Measurements from ENCODE around the gene RHEX.

RHEX gene

DNA sequence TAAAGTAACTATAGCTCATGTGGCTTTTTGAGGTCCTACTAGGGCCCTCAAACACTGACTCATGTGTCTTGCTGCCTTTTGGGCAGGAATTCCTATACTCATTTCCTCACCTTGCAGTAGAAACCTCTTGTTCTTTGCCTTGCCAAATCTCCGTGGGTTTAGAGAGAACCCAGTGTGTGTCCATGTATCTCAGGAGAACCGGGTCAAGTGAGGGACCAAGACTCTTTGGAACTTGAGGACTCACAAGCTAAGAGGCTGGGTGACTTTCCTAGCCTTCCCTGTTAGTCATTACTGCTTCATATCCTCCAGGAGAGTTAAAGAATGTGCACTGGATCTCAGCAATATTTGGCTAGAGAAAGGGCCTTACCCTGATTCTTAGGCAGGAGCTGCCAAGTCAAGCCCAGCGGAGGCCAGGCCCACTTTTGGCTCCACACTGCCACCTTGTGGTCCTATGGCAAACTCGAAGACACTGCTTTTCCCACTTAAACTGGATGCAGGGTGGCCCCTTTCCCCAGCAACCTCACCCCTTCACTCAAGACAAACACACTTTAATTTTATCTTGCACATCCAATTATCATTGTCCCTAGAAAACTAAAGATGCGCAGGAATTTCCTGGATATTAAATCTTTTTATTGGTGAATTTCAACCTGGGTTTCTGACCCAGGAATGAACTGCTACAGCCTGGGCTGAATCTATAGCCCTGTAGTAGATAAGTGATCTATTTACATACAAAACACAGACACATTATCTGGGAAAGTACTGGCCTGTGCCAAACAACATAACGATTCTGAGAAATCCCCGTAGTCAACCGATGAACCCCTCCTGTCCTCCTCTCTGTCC lies 53.6 kb downstream of the RHEX start:
- Mint-ChIP-seq H3K9me3 (no peaks in the 10 kb centered on the region), H3K4me1 (ENCODE audit: low read depth) (peaks cover 3% of the 10 kb centered on the region), H3K36me3 (ENCODE audit: low read depth) (no peaks in the 10 kb centered on the region), H3K4me3 (no peak overlapping the region), H3K27ac (no peak overlapping the region), H3K27me3 (ENCODE audit: low read depth) (peaks cover 25% of the 10 kb centered on the region)

- H3K4me1 Mint-ChIP-seq (ENCODE audit: low read depth), result peaks cover 3% of the 10 kb centered on the region
- H3K27ac Mint-ChIP-seq, result no peak overlapping the region
- H3K27me3 Mint-ChIP-seq (ENCODE audit: low read depth), result peaks cover 20% of the 10 kb centered on the region
- no peak overlapping the region for H3K4me3 Mint-ChIP-seq
- H3K36me3 Mint-ChIP-seq (ENCODE audit: low read depth), result no peaks in the 10 kb centered on the region
- H3K9me3 Mint-ChIP-seq, result no peaks in the 10 kb centered on the region
Measured at GRCh38 chr1:206107168-206107544, 54.2 kb downstream of the RHEX start.

DNA sequence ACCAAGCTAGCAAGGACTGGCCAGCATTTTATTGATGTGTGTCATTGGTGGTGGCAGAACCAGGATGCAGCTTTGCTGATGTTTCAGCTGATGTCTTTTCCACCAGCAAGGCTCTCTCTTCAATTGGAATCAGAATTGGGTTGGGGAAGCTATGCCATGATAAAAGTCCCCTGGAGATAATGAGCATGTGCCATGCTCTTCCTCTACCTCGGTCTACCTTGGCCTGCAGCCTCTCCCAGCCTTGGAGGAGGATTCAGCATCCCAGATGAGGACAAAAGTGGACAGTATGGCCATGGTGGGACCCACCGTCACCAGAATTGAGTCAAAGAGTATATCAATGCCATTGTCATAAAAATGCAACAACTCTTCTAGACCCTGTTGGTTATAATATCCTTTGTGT lies 55.7 kb downstream of the RHEX start:
- Mint-ChIP-seq H3K27ac (no peak overlapping the region), H3K4me1 (ENCODE audit: low read depth) (peaks cover 3% of the 10 kb centered on the region), H3K36me3 (ENCODE audit: low read depth) (no peaks in the 10 kb centered on the region), H3K4me3 (no peak overlapping the region), H3K27me3 (ENCODE audit: low read depth) (peaks cover 7% of the 10 kb centered on the region), H3K9me3 (no peaks in the 10 kb centered on the region)

DNA sequence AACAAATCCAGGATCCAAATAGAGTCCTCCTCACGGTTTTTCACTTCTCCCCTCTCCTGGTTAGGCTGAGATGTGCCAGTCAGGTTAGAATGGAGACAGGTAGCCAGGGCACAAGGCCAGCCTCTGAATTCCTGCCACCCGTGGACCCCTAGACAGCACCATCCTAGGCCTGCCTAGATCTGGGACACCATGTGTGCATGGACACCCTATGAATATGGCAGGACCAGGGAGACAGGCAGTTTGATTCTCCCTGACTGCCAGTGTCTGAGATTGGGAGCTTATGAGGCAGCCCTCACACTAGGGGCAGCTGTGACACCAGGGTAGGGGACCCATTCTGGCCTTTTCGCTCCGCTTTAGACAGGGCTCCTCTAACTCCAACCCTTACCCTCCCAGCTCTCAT lies 56.7 kb downstream of the RHEX start:
- H3K27me3 Mint-ChIP-seq (ENCODE audit: low read depth), result peaks cover 18% of the 10 kb centered on the region
- H3K27ac Mint-ChIP-seq, result no peak overlapping the region
- H3K4me3 Mint-ChIP-seq, result no peak overlapping the region
- no peaks in the 10 kb centered on the region for H3K36me3 Mint-ChIP-seq (ENCODE audit: low read depth)
- no peaks in the 10 kb centered on the region for H3K4me1 Mint-ChIP-seq (ENCODE audit: low read depth)
- H3K9me3 Mint-ChIP-seq, result no peaks in the 10 kb centered on the region

DNA sequence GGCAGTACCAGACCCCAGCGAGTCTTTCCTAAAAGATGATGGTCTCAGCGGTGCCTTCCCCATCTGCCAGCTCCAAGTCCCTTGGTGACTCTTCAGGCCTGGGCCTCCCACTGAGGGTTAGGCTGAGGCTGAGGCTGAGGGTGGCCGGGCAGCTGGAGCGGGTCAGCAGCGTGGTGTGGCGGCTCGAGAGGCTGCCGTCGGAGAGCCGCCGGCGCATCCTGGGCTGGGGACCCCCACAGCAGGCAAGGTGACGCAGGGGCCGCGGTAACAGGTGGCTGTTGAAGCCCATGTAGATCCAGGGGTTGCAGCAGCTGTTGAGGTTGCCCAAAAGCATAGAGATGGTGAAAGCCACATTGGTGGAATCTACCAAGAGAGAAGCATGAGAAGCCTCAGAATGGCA lies 57.2 kb downstream of the RHEX start:
- peaks cover 22% of the 10 kb centered on the region for H3K27me3 Mint-ChIP-seq (ENCODE audit: low read depth)
- no peaks in the 10 kb centered on the region for H3K4me1 Mint-ChIP-seq (ENCODE audit: low read depth)
- H3K9me3 Mint-ChIP-seq, result no peaks in the 10 kb centered on the region
- H3K4me3 Mint-ChIP-seq, result no peak overlapping the region
- H3K36me3 Mint-ChIP-seq (ENCODE audit: low read depth), result no peaks in the 10 kb centered on the region
- no peak overlapping the region for H3K27ac Mint-ChIP-seq

DNA sequence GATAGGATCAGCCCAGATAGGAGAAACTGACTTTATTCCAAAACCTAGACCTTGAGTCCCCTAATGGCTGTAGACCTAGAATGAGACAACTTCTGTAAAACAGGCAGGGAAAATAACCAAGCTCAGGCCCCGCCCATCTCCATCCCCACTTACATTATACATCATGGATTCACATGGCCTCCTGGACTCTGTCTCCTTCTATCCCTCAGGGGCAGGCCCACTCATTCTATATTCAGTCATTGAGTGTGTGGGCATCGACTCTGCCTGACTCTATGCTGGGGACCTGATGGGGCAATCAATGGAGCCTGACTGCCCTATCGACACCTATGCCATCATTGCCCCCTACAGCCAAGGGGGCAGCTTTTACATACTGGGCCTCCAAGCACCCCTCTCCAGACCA lies 57.8 kb downstream of the RHEX start:
- H3K36me3 Mint-ChIP-seq (ENCODE audit: low read depth), result no peaks in the 10 kb centered on the region
- H3K27ac Mint-ChIP-seq, result no peak overlapping the region
- H3K9me3 Mint-ChIP-seq, result no peaks in the 10 kb centered on the region
- peaks cover 29% of the 10 kb centered on the region for H3K27me3 Mint-ChIP-seq (ENCODE audit: low read depth)
- H3K4me1 Mint-ChIP-seq (ENCODE audit: low read depth), result no peaks in the 10 kb centered on the region
- H3K4me3 Mint-ChIP-seq, result no peak overlapping the region

- Mint-ChIP-seq H3K36me3 (ENCODE audit: low read depth) (no peaks in the 10 kb centered on the region), H3K4me1 (ENCODE audit: low read depth) (no peaks in the 10 kb centered on the region), H3K27me3 (ENCODE audit: low read depth) (peaks cover 34% of the 10 kb centered on the region), H3K27ac (no peak overlapping the region), H3K4me3 (no peak overlapping the region), H3K9me3 (no peaks in the 10 kb centered on the region)
Measured at GRCh38 chr1:206111271-206111927, 58.4 kb downstream of the RHEX start.

- H3K4me1 Mint-ChIP-seq (ENCODE audit: low read depth), result peaks cover 5% of the 10 kb centered on the region
- no peaks in the 10 kb centered on the region for H3K36me3 Mint-ChIP-seq (ENCODE audit: low read depth)
- H3K27ac Mint-ChIP-seq, result no peak overlapping the region
- no peak overlapping the region for H3K4me3 Mint-ChIP-seq
- peaks cover 42% of the 10 kb centered on the region for H3K27me3 Mint-ChIP-seq (ENCODE audit: low read depth)
- no peaks in the 10 kb centered on the region for H3K9me3 Mint-ChIP-seq
Measured at GRCh38 chr1:206112600-206113301, 59.8 kb downstream of the RHEX start.

GRCh38 chr1:206114692-206115640 lies 62.0 kb downstream of the RHEX start:
- Mint-ChIP-seq H3K4me3 (no peak overlapping the region), H3K27ac (no peak overlapping the region), H3K9me3 (no peaks in the 10 kb centered on the region), H3K4me1 (ENCODE audit: low read depth) (peaks cover 8% of the 10 kb centered on the region), H3K27me3 (ENCODE audit: low read depth) (peaks cover 53% of the 10 kb centered on the region), H3K36me3 (ENCODE audit: low read depth) (no peaks in the 10 kb centered on the region)

DNA sequence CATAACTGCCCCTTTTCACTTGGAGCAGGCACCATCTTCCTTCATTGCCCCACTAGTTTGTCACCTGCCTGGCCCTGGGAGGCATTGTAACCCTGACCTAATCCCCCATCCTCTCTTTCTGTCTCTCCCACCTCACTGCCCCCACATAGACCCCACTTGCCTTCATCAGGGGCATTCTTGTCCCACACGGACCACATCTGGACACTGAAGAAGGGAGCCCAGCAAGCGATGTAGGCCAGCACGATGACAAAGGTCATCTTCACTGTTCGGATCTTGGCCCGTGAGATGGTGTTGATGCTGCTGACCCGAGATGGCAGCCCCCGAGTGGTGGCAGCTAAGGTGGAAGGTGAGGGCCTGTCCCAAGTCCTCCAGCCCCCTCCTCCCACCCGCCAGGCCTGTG lies 62.8 kb downstream of the RHEX start:
- H3K9me3 Mint-ChIP-seq, result peaks cover 5% of the 10 kb centered on the region
- H3K27me3 Mint-ChIP-seq (ENCODE audit: low read depth), result peaks cover 61% of the 10 kb centered on the region
- H3K4me3 Mint-ChIP-seq, result no peak overlapping the region
- no peaks in the 10 kb centered on the region for H3K36me3 Mint-ChIP-seq (ENCODE audit: low read depth)
- H3K27ac Mint-ChIP-seq, result no peak overlapping the region
- H3K4me1 Mint-ChIP-seq (ENCODE audit: low read depth), result peaks cover 8% of the 10 kb centered on the region

DNA sequence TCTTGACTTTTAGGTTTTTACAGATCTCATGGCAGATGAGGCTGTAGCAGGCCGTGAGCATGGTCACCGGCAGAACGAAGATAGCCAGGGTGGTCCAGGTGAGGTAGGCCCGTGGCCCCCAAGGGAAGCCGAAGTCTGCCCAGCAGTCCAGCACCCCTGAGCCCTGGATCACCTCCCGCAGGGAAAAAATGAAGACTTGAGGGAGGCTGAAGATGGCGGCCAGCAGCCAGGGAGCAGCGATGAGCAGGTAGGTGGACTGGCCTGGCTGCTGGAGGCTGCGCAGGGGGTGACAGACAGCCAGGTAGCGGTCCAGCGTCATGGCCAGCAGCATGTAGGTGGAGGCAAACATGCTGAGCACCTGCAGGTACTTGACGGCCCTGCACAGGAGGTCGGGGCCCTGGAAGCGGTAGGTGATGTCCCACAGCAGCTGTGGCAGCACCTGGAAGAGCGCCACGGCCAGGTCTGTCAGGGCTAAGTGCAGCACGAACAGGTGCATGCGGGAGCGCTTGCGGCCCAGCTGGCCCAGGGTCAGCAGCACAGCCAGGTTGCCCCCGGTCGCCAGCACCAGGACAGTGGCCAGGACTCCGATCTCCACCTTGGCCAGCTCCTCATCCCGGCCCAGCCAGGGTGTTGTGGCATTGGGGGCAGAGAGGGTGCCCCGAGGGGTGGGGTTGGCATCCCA lies 63.4 kb downstream of the RHEX start:
- Mint-ChIP-seq H3K4me3 (no peak overlapping the region), H3K27ac (no peak overlapping the region), H3K4me1 (ENCODE audit: low read depth) (peaks cover 8% of the 10 kb centered on the region), H3K27me3 (ENCODE audit: low read depth) (peaks cover 66% of the 10 kb centered on the region), H3K9me3 (peaks cover 8% of the 10 kb centered on the region), H3K36me3 (ENCODE audit: low read depth) (no peaks in the 10 kb centered on the region)

GRCh38 chr1:206116873-206117150 lies 63.8 kb downstream of the RHEX start:
- Mint-ChIP-seq H3K9me3 (peaks cover 13% of the 10 kb centered on the region), H3K27me3 (ENCODE audit: low read depth) (peaks cover 71% of the 10 kb centered on the region), H3K4me3 (peak overlapping the region; percentile 52), H3K27ac (peak overlapping the region; percentile 44), H3K36me3 (ENCODE audit: low read depth) (no peaks in the 10 kb centered on the region), H3K4me1 (ENCODE audit: low read depth) (peaks cover 8% of the 10 kb centered on the region)

GRCh38 chr1:206117151-206117948 lies 64.4 kb downstream of the RHEX start, which contains the start of gene AVPR1B:
Gene AVPR1B, minus strand, starts transcription at chr1:206117388. Its CDS starts 498 bp downstream, at chr1:206116890.
- Mint-ChIP-seq H3K9me3 (peaks cover 18% of the 10 kb centered on the region), H3K27ac (peak within 1 kb of the TSS; percentile 44), H3K4me3 (peak within 1 kb of the TSS; percentile 52), H3K4me1 (ENCODE audit: low read depth) (peaks cover 8% of the 10 kb centered on the region), H3K27me3 (ENCODE audit: low read depth) (peaks cover 76% of the 10 kb centered on the region), H3K36me3 (ENCODE audit: low read depth) (no peaks in the 10 kb centered on the region)
